IPS-20b (cell line): Measurements from ENCODE around the gene GCM1.
"Not testable (repeated sequence)": the region's sequence is repeated elsewhere in the genome, so short reads cannot be mapped to it uniquely, and the experiment has no call there.

Experiments used
- H3K27ac ChIP-seq: one replicate; pipeline ENCODE4 v1.5.1; 2013; ENCODE audit warnings: low read length
- H3K27me3 ChIP-seq: 2 replicates; pipeline ENCODE4 v1.6.1; 2013; ENCODE audit warnings: mild to moderate bottlenecking, low read length, inconsistent platforms; ENCODE audit not compliant: insufficient read depth
- H3K36me3 ChIP-seq: 2 replicates; pipeline ENCODE4 v1.6.1; 2013; ENCODE audit warnings: low read depth, mild to moderate bottlenecking, inconsistent platforms, low read length, moderate library complexity; ENCODE audit not compliant: insufficient read depth
- H3K4me1 ChIP-seq: 2 replicates; pipeline ENCODE4 v1.6.1; 2013; ENCODE audit warnings: mild to moderate bottlenecking, control low read depth, inconsistent platforms, low read length, moderate library complexity; ENCODE audit not compliant: insufficient read depth
- H3K4me3 ChIP-seq: 2 replicates; pipeline ENCODE4 v1.5.1; 2013; ENCODE audit warnings: mild to moderate bottlenecking, low read length, inconsistent platforms
- H3K9ac ChIP-seq: 2 replicates; pipeline ENCODE4 v1.6.1; 2013; ENCODE audit warnings: low read depth, mild to moderate bottlenecking, inconsistent platforms, low read length, moderate library complexity
- H3K9me3 ChIP-seq: 2 replicates; pipeline ENCODE4 v1.6.1; 2013; ENCODE audit warnings: mild to moderate bottlenecking, low read depth, low read length, inconsistent platforms; ENCODE audit not compliant: insufficient read depth

Gene GCM1

GRCh38 chr6:53171605-53172467 is 23.2 kb upstream of the GCM1 start:
- no peak overlapping the region for H3K27ac ChIP-seq
- no peaks in the 10 kb centered on the region for H3K9me3 ChIP-seq
- H3K27me3 ChIP-seq, result no peaks in the 10 kb centered on the region
- no peak overlapping the region for H3K4me3 ChIP-seq
- no peaks in the 10 kb centered on the region for H3K36me3 ChIP-seq
- H3K9ac ChIP-seq, result no peak overlapping the region
- H3K4me1 ChIP-seq, result peaks cover 10% of the 10 kb centered on the region

- Histone ChIP-seq H3K9ac (no peak overlapping the region), H3K27me3 (no peaks in the 10 kb centered on the region), H3K9me3 (no peaks in the 10 kb centered on the region), H3K4me1 (peaks cover 10% of the 10 kb centered on the region), H3K36me3 (no peaks in the 10 kb centered on the region), H3K27ac (no peak overlapping the region), H3K4me3 (no peak overlapping the region)
These were observed 20.1 kb upstream of the GCM1 start for GRCh38 chr6:53168516-53169267.

GRCh38 chr6:53165293-53165692 is 16.7 kb upstream of the GCM1 start:
- Histone ChIP-seq H3K4me1 (peaks cover 10% of the 10 kb centered on the region), H3K27ac (no peak overlapping the region), H3K4me3 (no peak overlapping the region), H3K27me3 (no peaks in the 10 kb centered on the region), H3K9me3 (no peaks in the 10 kb centered on the region), H3K9ac (no peak overlapping the region), H3K36me3 (no peaks in the 10 kb centered on the region)

- no peak overlapping the region for H3K27ac ChIP-seq
- H3K9me3 ChIP-seq, result no peaks in the 10 kb centered on the region
- no peaks in the 10 kb centered on the region for H3K27me3 ChIP-seq
- H3K4me3 ChIP-seq, result no peak overlapping the region
- H3K4me1 ChIP-seq, result no peaks in the 10 kb centered on the region
- no peak overlapping the region for H3K9ac ChIP-seq
- H3K36me3 ChIP-seq, result no peaks in the 10 kb centered on the region
These were observed 14.0 kb upstream of the GCM1 start for GRCh38 chr6:53162606-53163005.

- H3K36me3 ChIP-seq, result no peaks in the 10 kb centered on the region
- H3K27ac ChIP-seq, result no peak overlapping the region
- H3K4me1 ChIP-seq, result no peaks in the 10 kb centered on the region
- no peak overlapping the region for H3K9ac ChIP-seq
- no peaks in the 10 kb centered on the region for H3K9me3 ChIP-seq
- H3K4me3 ChIP-seq, result no peak overlapping the region
- H3K27me3 ChIP-seq, result no peaks in the 10 kb centered on the region
These were observed 12.9 kb upstream of the GCM1 start for GRCh38 chr6:53161481-53162009.

- Histone ChIP-seq H3K27me3 (no peaks in the 10 kb centered on the region), H3K36me3 (no peaks in the 10 kb centered on the region), H3K4me3 (no peak overlapping the region), H3K27ac (no peak overlapping the region), H3K4me1 (no peaks in the 10 kb centered on the region), H3K9ac (no peak overlapping the region), H3K9me3 (no peaks in the 10 kb centered on the region)
These were observed 10.9 kb upstream of the GCM1 start for GRCh38 chr6:53159558-53159957.

GRCh38 chr6:53158076-53158475 is 9.4 kb upstream of the GCM1 start:
- not testable (repeated sequence) for H3K9me3 ChIP-seq, H3K4me1 ChIP-seq, H3K9ac ChIP-seq, H3K27ac ChIP-seq, H3K4me3 ChIP-seq, H3K27me3 ChIP-seq, H3K36me3 ChIP-seq

- not testable (repeated sequence) for H3K4me1 ChIP-seq, H3K9ac ChIP-seq, H3K36me3 ChIP-seq, H3K27ac ChIP-seq, H3K4me3 ChIP-seq, H3K27me3 ChIP-seq, H3K9me3 ChIP-seq
These were observed 6.6 kb upstream of the GCM1 start for GRCh38 chr6:53155279-53155678.

GRCh38 chr6:53154794-53155193 is 6.2 kb upstream of the GCM1 start:
- no peaks in the 10 kb centered on the region for H3K36me3 ChIP-seq

GRCh38 chr6:53154071-53154470 is 5.4 kb upstream of the GCM1 start:
- H3K36me3 ChIP-seq, result no peaks in the 10 kb centered on the region
- H3K9me3 ChIP-seq, result no peaks in the 10 kb centered on the region
- no peaks in the 10 kb centered on the region for H3K27me3 ChIP-seq
- H3K9ac ChIP-seq, result no peak overlapping the region
- no peak overlapping the region for H3K27ac ChIP-seq
- no peak overlapping the region for H3K4me3 ChIP-seq
- H3K4me1 ChIP-seq, result no peaks in the 10 kb centered on the region

More at GRCh38 chr6:53154794-53155193, 6.2 kb upstream of the GCM1 start:
- no peaks in the 10 kb centered on the region for H3K9me3 ChIP-seq
- no peaks in the 10 kb centered on the region for H3K27me3 ChIP-seq
- H3K9ac ChIP-seq, result no peak overlapping the region
- no peak overlapping the region for H3K4me3 ChIP-seq
- no peak overlapping the region for H3K27ac ChIP-seq
- no peaks in the 10 kb centered on the region for H3K4me1 ChIP-seq

GRCh38 chr6:53152576-53152975 is 3.9 kb upstream of the GCM1 start:
- Histone ChIP-seq H3K9ac (no peak overlapping the region), H3K9me3 (no peaks in the 10 kb centered on the region), H3K27me3 (no peaks in the 10 kb centered on the region), H3K4me1 (no peaks in the 10 kb centered on the region), H3K4me3 (no peak overlapping the region), H3K27ac (no peak overlapping the region), H3K36me3 (no peaks in the 10 kb centered on the region)

- Histone ChIP-seq H3K27ac (no peak overlapping the region), H3K27me3 (no peaks in the 10 kb centered on the region), H3K4me1 (no peaks in the 10 kb centered on the region), H3K9ac (no peak overlapping the region), H3K4me3 (no peak overlapping the region), H3K36me3 (no peaks in the 10 kb centered on the region), H3K9me3 (no peaks in the 10 kb centered on the region)
These were observed 3.0 kb upstream of the GCM1 start for GRCh38 chr6:53151676-53152075.
